Kidney (tissue), 14 donors: ENCODE data around the gene CD68. TPM values are rescaled to one million over a fixed set of nuclear protein-coding genes. Genes with fewer than 3 reads are reported as not detected.

ENCODE experiments used
- DNase-seq, 5 donors: peaks; one replicate each; pipeline ENCODE4 v3.0.0-alpha.2; 2013 to 2020
- FAIRE-seq: peaks from 2 replicates; lab custom pipeline; 2012; peaks lifted over from hg19 to GRCh38; lab: Jason Lieb, UNC
- H3K27ac ChIP-seq, 2 donors: one replicate each; pipeline ENCODE4 v1.7.0; 2013; ENCODE audit warnings: low read depth in 2 of 2, low read length in 2 of 2, inconsistent platforms in 1 of 2
- H3K27me3 ChIP-seq: one replicate; pipeline ENCODE4 v1.7.1; 2013; ENCODE audit warnings: low read length, inconsistent platforms; ENCODE audit not compliant: control insufficient read depth, insufficient read depth
- H3K36me3 ChIP-seq, 3 donors: one replicate each; pipeline versions ENCODE4 v1.7.0 to v1.7.1; 2013; ENCODE audit warnings: low read length in 3 of 3, control low read depth in 1 of 3, inconsistent platforms in 1 of 3; ENCODE audit not compliant: insufficient read depth in 3 of 3, control insufficient read depth in 2 of 3
- H3K4me1 ChIP-seq, 3 donors: one replicate each; pipeline versions ENCODE4 v1.7.0 to v1.7.1; 2013; ENCODE audit warnings: low read length in 3 of 3, inconsistent platforms in 1 of 3, low read depth in 1 of 3; ENCODE audit not compliant: control insufficient read depth in 2 of 3, insufficient read depth in 2 of 3
- H3K4me3 ChIP-seq, 3 donors: one replicate each; pipeline versions ENCODE4 v1.7.0 to v1.8.1; 2013; ENCODE audit warnings: low read length in 3 of 3, control low read depth in 1 of 3, inconsistent platforms in 1 of 3
- H3K9ac ChIP-seq, 3 donors: one replicate each; pipeline versions ENCODE4 v1.7.0 to v1.7.1; 2013; ENCODE audit warnings: low read length in 3 of 3, control low read depth in 1 of 3, inconsistent platforms in 1 of 3
- H3K9me3 ChIP-seq, 3 donors: one replicate each; pipeline versions ENCODE4 v1.7.0 to v1.7.1; 2013; ENCODE audit warnings: low read length in 3 of 3, control low read depth in 1 of 3, inconsistent platforms in 1 of 3; ENCODE audit not compliant: control insufficient read depth in 2 of 3, insufficient read depth in 1 of 3
- intact Hi-C: fragments of 100-400 bp; cut with DNase I; formaldehyde crosslinking; loops from one replicate; pipeline ENCODE4 v1.11.1; 2022
- polyA plus RNA-seq: library from polyadenylated mRNA; stranded (reverse); fragments of 350-450 nt; fragmentation: Illumina TruSeq; extraction: RNeasy Lipid Tissue Mini Kit (QIAGEN cat#74804); gene quantifications from one replicate; pipeline ENCODE4 v1.2.3, GENCODE V29; 2014; ENCODE audit warnings: low read depth, low replicate concordance; ENCODE audit not compliant: insufficient read depth
- total RNA-seq: library from RNA; stranded (reverse); fragmentation: NEBNext Ultra II Directional; extraction: Animal tissue kit (Norgen Biotek cat#: 25700); gene quantifications from one replicate; pipeline ENCODE4 v1.2.1, GENCODE V29; 2021
- TF ChIP-seq, protein P1 (sequence below): IDR thresholded peaks from 3 replicates; pipeline ENCODE4 v1.5.1; 2012; ENCODE audit warnings: mild to moderate bottlenecking, moderate library complexity, borderline replicate concordance; ENCODE audit not compliant: insufficient read depth; ENCODE audit errors: extremely low read depth
- donor health status: control.
- donor health status: control.
- donor health status: control.
- donor health status: control.
- donor health status: control.
- donor health status: DM: yes; HTN: yes; CAD: no.
- donor health status: Normal renal cell carcinoma (clear cell type).

CD68 gene
- total and polyA plus RNA-seq, 2 donors from 2014 or later, result 38.3 to 92.6 TPM

DNA sequence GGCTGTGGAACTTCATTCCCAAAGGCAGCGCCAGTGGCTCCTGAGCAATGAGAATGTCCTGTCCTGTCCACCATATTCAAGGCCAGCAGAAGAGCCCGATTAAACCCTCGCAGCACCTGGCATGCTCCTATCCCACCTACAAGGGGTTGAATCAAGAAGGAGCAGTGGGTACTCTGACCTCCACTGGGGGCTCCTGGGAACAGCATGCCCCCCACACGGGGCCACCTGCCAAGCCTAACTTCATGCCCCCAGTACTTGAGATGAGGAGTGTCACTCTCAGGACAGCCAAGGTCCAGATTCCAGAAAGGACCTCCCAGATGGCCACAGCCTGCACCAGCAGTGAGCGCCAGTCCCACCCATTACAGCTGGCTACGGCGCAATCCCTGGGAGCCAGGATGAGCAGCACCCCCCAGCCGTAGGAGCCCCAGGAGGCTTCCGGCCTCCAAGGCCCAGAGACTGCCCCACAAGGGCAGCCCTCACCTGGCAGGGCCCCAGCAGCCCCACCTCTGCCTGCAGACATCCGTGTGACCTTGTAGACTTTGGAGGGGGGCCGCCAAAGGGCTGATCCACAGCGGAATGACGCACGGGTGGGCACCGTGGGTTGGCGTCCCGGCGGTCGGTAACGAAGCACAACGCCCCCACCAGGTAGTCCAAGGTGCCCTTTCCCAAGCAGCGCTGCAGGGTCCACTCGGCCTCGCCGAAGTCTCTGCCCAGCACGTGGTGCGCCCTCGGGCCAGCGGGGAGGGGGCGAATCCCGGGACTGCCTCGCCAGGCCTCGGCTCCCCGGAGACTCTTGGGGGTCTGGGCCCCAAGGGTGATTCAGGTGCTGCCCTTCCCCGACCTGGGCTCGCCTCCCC, 3.2 kb downstream of the CD68 start:
- FAIRE-seq (no peak), DNase-seq (peak in 2 of 5 donors; percentile 16 to 90)
- Histone ChIP-seq H3K4me1 (peaks cover 0 to 40% (median 39%) of the 10 kb centered on the region in 3 donors), H3K27me3 (no peaks in the 10 kb centered on the region), H3K4me3 (peak overlapping the region in 2 of 3 donors; percentile 16 to 98), H3K9me3 (no peaks in the 10 kb centered on the region), H3K27ac (peak overlapping the region; percentile 98 to 99), H3K9ac (peak overlapping the region in 1 of 3 donors; percentile 95), H3K36me3 (peaks cover 6 to 18% (median 10%) of the 10 kb centered on the region in 3 donors)
- intact Hi-C loops, result no loop called here
- TF ChIP-seq, protein P1, sequence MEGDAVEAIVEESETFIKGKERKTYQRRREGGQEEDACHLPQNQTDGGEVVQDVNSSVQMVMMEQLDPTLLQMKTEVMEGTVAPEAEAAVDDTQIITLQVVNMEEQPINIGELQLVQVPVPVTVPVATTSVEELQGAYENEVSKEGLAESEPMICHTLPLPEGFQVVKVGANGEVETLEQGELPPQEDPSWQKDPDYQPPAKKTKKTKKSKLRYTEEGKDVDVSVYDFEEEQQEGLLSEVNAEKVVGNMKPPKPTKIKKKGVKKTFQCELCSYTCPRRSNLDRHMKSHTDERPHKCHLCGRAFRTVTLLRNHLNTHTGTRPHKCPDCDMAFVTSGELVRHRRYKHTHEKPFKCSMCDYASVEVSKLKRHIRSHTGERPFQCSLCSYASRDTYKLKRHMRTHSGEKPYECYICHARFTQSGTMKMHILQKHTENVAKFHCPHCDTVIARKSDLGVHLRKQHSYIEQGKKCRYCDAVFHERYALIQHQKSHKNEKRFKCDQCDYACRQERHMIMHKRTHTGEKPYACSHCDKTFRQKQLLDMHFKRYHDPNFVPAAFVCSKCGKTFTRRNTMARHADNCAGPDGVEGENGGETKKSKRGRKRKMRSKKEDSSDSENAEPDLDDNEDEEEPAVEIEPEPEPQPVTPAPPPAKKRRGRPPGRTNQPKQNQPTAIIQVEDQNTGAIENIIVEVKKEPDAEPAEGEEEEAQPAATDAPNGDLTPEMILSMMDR, result no peak

DNA sequence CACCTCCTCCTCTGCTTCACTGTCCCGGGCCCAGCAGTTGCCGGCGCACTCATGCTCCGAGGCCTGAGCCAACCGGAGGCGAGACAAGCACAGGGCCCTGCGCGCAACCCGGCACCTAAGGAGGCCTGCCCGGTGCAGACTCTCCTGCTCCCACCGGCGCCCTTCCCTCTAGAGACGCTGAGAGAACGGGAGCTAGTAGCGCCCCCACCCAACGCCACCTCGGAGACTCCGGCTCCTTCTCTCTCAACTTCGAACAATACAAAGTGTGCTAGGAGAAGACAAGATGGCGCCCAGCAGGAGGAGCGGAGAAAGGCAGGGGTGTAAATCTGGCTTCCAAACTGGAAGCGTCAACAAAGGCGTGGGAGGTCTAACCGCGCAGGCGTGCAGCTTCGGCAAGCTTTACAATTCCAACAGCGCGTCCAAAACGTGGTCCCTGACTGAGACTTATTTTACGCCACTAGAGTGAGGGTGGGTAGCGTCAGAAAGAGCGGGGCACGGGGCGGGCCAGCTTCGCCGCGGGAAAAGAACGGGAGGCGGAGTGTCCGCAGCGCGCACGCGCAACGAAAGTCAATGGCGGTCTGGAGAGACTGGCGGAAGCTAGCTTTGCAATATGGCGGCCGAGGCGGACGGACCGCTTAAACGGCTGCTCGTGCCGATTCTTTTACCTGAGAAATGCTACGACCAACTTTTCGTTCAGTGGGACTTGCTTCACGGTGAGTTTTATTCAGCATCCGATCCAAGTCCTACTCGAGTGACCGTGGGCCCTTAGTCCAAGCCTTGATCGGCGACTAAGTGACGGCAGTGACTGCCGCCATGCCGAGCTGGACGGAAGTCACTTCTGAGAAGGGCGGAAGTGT, 4.0 kb downstream of the CD68 start, which contains the start of gene MPDU1:
Gene MPDU1, plus strand, starts transcription at position 600 of the 857 bp plus-strand sequence. Its CDS starts 11 bp downstream, at position 611.
- DNase-seq (peak; percentile 99), FAIRE-seq (peak; percentile 39)
- Histone ChIP-seq H3K36me3 (peaks cover 0 to 13% (median 5%) of the 10 kb centered on the region in 3 donors), H3K27me3 (no peaks in the 10 kb centered on the region), H3K9me3 (no peaks in the 10 kb centered on the region), H3K4me1 (peaks cover 0 to 40% (median 37%) of the 10 kb centered on the region in 3 donors), H3K4me3 (peak within 1 kb of the TSS; percentile 98 to 99 (median 99)), H3K9ac (peak within 1 kb of the TSS; percentile 91 to 97 (median 95)), H3K27ac (peak within 1 kb of the TSS; percentile 98 to 99)
- TF ChIP-seq, protein P1, result no peak
- intact Hi-C loops, result no loop called here

DNA sequence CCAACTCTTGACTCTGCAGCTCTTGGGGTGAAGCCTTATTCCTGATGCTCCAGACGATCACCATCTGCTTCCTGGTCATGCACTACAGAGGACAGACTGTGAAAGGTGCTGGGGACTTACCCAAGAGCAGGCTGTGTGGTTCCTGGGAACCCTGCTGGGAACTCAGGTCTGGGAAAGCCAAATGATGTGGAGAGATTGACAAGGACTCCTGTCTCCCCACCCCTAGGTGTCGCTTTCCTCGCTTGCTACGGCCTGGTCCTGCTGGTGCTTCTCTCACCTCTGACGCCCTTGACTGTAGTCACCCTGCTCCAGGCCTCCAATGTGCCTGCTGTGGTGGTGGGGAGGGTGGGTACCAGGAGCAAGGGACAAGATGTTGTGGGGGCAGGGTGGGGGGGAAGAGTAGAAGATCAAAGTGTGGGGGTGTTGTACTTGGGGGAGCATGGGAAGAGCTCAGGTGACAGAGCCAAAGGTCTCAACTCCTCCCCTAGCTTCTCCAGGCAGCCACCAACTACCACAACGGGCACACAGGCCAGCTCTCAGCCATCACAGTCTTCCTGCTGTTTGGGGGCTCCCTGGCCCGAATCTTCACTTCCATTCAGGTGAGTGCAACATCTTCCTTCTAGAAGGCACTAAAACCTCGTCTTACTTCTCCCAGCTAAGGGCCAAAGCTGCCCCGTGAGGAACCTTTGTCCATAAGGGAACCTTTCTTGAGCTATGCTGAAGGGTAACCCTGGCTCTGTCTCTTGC, 7.4 kb downstream of the CD68 start:
- no peak overlapping the region for H3K4me3 ChIP-seq
- H3K9ac ChIP-seq, result no peak overlapping the region
- no peak overlapping the region for H3K27ac ChIP-seq
- peak in 3 of 5 donors; percentile 21 to 55 (median 37) for DNase-seq
- TF ChIP-seq, protein P1, result no peak
- no peak for FAIRE-seq
- no peaks in the 10 kb centered on the region for H3K27me3 ChIP-seq
- intact Hi-C loops, result no loop called here
- H3K4me1 ChIP-seq, result peaks cover 0 to 27% (median 25%) of the 10 kb centered on the region in 3 donors
- peaks cover 0 to 19% (median 11%) of the 10 kb centered on the region in 3 donors for H3K36me3 ChIP-seq
- H3K9me3 ChIP-seq, result no peaks in the 10 kb centered on the region
